22Rv1 (cell line): ENCODE data around the gene MOB1A.

Source experiments
- ZFX ChIP-seq: fragments of 450-650 bp; IDR thresholded peaks from 2 replicates; pipeline ENCODE4 v1.6.1; 2017; ENCODE audit warnings: antibody characterized with exemption, borderline replicate concordance
- TF ChIP-seq, protein P1 (sequence below): fragments of 450-650 bp; IDR thresholded peaks from 2 replicates; pipeline ENCODE4 v1.5.1; 2017; ENCODE audit warnings: mild to moderate bottlenecking

DNA sequence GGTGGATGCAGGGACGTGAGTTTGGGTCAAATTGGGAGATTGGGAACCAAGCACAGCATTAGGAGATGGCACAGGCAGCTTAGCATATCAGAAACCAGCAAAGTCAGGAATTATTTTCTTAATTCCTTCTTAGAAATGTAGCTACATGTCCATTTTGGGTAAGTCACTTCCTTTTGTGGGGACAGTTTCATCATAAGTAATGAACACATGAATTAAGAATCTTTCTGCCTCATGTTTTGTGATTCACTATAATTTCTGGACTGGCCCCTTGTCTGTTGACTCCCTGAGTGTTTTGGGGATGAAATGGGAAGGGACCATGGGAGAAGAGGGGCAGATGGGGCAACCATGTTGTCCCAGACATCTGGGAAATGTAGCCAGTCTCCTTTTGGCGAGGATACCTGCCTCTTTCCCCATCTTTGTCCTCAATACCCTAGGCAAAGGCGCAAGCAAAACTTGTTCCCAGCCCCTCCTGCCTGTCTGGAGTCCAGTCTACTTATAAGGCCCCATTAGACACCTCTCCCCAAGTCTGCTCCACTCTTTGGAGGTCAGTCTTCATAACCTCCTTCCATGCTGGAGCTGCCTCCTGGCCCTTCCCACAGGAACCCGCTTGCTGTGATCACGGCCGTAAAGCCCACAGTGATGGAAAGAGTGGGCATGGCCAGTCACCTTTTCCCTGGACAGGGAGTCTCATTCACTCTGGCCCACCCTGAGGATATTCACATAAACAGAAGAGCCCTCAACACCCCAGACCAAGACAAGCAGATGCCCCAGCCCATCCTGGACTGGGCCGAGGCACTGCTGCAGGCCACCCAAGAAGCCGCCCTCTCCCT, 45.5 kb upstream of the MOB1A start:
- TF ChIP-seq, protein P1, sequence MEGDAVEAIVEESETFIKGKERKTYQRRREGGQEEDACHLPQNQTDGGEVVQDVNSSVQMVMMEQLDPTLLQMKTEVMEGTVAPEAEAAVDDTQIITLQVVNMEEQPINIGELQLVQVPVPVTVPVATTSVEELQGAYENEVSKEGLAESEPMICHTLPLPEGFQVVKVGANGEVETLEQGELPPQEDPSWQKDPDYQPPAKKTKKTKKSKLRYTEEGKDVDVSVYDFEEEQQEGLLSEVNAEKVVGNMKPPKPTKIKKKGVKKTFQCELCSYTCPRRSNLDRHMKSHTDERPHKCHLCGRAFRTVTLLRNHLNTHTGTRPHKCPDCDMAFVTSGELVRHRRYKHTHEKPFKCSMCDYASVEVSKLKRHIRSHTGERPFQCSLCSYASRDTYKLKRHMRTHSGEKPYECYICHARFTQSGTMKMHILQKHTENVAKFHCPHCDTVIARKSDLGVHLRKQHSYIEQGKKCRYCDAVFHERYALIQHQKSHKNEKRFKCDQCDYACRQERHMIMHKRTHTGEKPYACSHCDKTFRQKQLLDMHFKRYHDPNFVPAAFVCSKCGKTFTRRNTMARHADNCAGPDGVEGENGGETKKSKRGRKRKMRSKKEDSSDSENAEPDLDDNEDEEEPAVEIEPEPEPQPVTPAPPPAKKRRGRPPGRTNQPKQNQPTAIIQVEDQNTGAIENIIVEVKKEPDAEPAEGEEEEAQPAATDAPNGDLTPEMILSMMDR = no peak
- TF ChIP-seq ZFX = no peak
